MM.1S (cell line): Measurements from ENCODE around the gene TLR7.

Experiments used
- CTCF ChIP-seq: fragments of 300-600 bp; sonication (generic); IDR thresholded peaks from 2 replicates; pipeline ENCODE4 v1.5.1; 2016; ENCODE audit warnings: antibody characterized with exemption, low read length, mixed read lengths
- EZH2 ChIP-seq: fragments of 300-600 bp; sonication (generic); optimal IDR thresholded peaks from 2 replicates; pipeline ENCODE3; 2017; ENCODE audit warnings: low read depth, mild to moderate bottlenecking, antibody characterized with exemption, low read length, mixed read lengths
- EZH2phosphoT487 ChIP-seq: fragments of 300-600 bp; sonication (generic); IDR thresholded peaks from 2 replicates; pipeline ENCODE4 v1.6.1; 2018; ENCODE audit warnings: antibody characterized with exemption, low read length

- no peak for TF ChIP-seq CTCF
- TF ChIP-seq EZH2: no peak
- no peak for TF ChIP-seq EZH2phosphoT487
Observed at GRCh38 chrX:12843668-12844279, 23.1 kb upstream of the TLR7 start.
